Heart right ventricle (tissue), 16 donors: ENCODE measurements around the gene STK39. TPM values are rescaled to one million over a fixed set of nuclear protein-coding genes. Genes with fewer than 3 reads are reported as not detected.
A peak's percentile ranks its signal among the peaks of the same experiment; 100 is the strongest.

Experiments
- ATAC-seq, 8 donors: fragments of 200-7000 bp; cut with Tn5 transposase; one replicate each; pipeline ENCODE4 v1.9.1; 2020; ENCODE audit warnings: mild to moderate bottlenecking in 8 of 8, moderate library complexity in 8 of 8, moderate number of reproducible peaks in 1 of 8
- DNase-seq, 2 donors: peaks; one replicate each; pipeline ENCODE4 v3.0.0-alpha.2; 2020
- H3K27ac ChIP-seq, 10 donors: fragments of 200-600 bp; sonication (generic) in 2 of 10; one replicate each; pipeline versions ENCODE4 v1.5.0 to v1.8.0; 2020 to 2022; ENCODE audit warnings: mild to moderate bottlenecking in 3 of 10
- H3K27me3 ChIP-seq, 7 donors: fragments of 200-600 bp; one replicate each; pipeline ENCODE4 v1.8.0; 2021 to 2022; ENCODE audit warnings: mild to moderate bottlenecking in 2 of 7
- H3K36me3 ChIP-seq, 9 donors: fragments of 200-600 bp; sonication (generic) in 1 of 9; one replicate each; pipeline versions ENCODE4 v1.5.0 to v1.8.0; 2020 to 2022; ENCODE audit warnings: mild to moderate bottlenecking in 2 of 9
- H3K4me1 ChIP-seq, 9 donors: fragments of 200-600 bp; sonication (generic) in 1 of 9; one replicate each; pipeline versions ENCODE4 v1.5.0 to v1.8.0; 2020 to 2022; ENCODE audit warnings: mild to moderate bottlenecking in 4 of 9
- H3K4me3 ChIP-seq, 10 donors: fragments of 200-600 bp; sonication (generic) in 2 of 10; one replicate each; pipeline versions ENCODE4 v1.5.0 to v1.8.0; 2020 to 2022; ENCODE audit warnings: mild to moderate bottlenecking in 7 of 10, moderate library complexity in 2 of 10
- H3K9me3 ChIP-seq, 11 donors: fragments of 200-600 bp in 10 of 11; sonication (generic) in 2 of 11; one replicate each; pipeline versions ENCODE4 v1.5.0 to v1.8.0; 2013 to 2022; ENCODE audit warnings: mild to moderate bottlenecking in 2 of 11, control low read depth in 1 of 11, moderate library complexity in 1 of 11
- whole genome bisulfite sequencing, 2 donors: extraction: QIAGEN DNeasy Blood & Tissue Kit; methylation state at CpG; one replicate each; pipeline ENCODE4 v1.1.7; 2013; ENCODE audit warnings: inconsistent platforms in 1 of 2; 5-methylcytosine and 5-hydroxymethylcytosine counted together
- intact Hi-C, 10 donors: fragments of 100-400 bp; cut with DNase I; formaldehyde crosslinking; loops; one replicate each; pipeline versions ENCODE4 v1.11.1 to v1.14.2; 2022
- polyA plus RNA-seq, 2 donors: library from polyadenylated mRNA; stranded (reverse); fragments of 200-250 nt; gene quantifications; one replicate each; pipeline ENCODE4 v1.2.3, GENCODE V29; 2013
- total RNA-seq, 10 donors: library from RNA; stranded (reverse); fragmentation: NEBNext Ultra II Directional in 3 of 10; extraction: Animal tissue kit (Norgen Biotek cat#: 25700) in 3 of 10; gene quantifications; one replicate each; pipeline versions ENCODE4 v1.2.1 to v1.2.4, GENCODE V29; 2021 to 2023
- TF ChIP-seq, protein P1 (sequence below), 9 donors: fragments of 200-600 bp; sonication (generic) in 2 of 9; IDR thresholded peaks; one replicate each; pipeline versions ENCODE4 v1.5.0 to v1.8.0; 2021 to 2022; ENCODE audit warnings: antibody characterized with exemption in 9 of 9, mild to moderate bottlenecking in 5 of 9, moderate library complexity in 1 of 9
- donor health status: Arrhythmogenic right ventricular cardiomyopathy.
- donor health status: ischemic (EF 13 %, LVEDD 7.1; RV severe dilation, severe dysfunction).
- donor health status: healthy with polysubstance abuse.
- donor health status: DM: no; HTN: yes; CAD: no.
- donor health status: DM: no; HTN: no; CAD: no.
- donor health status: ischemic (EF 25% LVEDD 6.9; RV normal size, moderate dysfunction).
- donor health status: ischemic (EF 25% LVEDD 5.7; RV mildly dilated, moderate dysfunction).
- donor health status: healthy.
- donor health status: DM: yes; HTN: yes; CAD: no.
- donor health status: Ischemic cardiomyopathy.
- donor health status: ischemic (EF 35%, LVEDD 5.7; RV mildly dilated, moderate dysfunction).
- donor health status: nonischemic (EF 11% LVEDD 7.7; RV severe dilation, severe dysfunction).
- donor health status: DM: yes; HTN: yes; CAD: no.
- donor health status: PGD.
- donor health status: ischemic (EF 29% LVEDD 5.4; RV normal size, mild dysfunction).
- donor health status: nonischemic (EF 23%, LVEDD 6.1; RV moderate dilation, normal function).

Gene STK39
- total and polyA plus RNA-seq, 12 donors, result 15.2 to 35.5 (median 19.6) TPM

DNA sequence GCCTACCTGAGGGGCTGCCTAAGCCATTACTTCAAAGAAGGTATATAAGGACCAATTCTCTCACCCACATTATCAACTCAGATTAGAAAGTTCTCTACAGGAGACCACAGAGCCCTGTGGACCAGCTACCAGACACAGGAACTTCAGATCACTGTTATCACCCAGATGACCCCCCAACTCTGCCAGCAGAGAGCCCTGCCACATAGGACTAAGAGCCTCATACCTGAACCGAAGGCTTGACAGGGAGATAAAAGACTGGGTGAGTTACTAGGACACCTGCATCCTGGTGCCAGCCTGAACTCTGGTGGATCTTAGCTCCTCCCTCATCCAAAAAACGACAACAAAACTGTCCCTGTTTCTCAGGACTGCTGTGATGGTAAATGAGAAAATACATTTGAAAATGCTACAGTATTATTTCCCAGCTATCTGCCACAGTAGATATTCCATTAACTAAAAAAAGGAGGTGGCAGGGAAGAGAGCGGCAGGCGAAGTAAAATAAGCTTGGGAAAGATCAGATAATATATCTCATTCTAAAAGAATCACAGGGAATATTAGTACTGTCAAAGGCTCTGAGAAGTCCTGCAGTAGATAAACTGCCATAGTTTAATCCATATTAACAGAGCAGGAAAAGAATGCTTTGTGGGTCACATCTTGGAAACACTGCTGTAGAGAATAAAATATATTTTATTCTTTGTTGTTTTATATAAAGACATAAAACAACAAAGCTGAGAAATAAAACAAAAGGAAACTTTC is 79.7 kb downstream of the STK39 start:
- Histone ChIP-seq H3K9me3 (no peaks in the 10 kb centered on the region), H3K27me3 (no peaks in the 10 kb centered on the region), H3K27ac (peak overlapping the region in 1 of 10 donors; percentile 17), H3K4me3 (no peak overlapping the region), H3K36me3 (peaks cover 0 to 16% (median 0%) of the 10 kb centered on the region in 9 donors), H3K4me1 (peaks cover 0 to 48% (median 26%) of the 10 kb centered on the region in 9 donors)
- 71 to 83% methylated on average over 4 of the region's 4 CpGs for WGBS, 2 donors
- DNase-seq, result no peak
- TF ChIP-seq, protein P1, sequence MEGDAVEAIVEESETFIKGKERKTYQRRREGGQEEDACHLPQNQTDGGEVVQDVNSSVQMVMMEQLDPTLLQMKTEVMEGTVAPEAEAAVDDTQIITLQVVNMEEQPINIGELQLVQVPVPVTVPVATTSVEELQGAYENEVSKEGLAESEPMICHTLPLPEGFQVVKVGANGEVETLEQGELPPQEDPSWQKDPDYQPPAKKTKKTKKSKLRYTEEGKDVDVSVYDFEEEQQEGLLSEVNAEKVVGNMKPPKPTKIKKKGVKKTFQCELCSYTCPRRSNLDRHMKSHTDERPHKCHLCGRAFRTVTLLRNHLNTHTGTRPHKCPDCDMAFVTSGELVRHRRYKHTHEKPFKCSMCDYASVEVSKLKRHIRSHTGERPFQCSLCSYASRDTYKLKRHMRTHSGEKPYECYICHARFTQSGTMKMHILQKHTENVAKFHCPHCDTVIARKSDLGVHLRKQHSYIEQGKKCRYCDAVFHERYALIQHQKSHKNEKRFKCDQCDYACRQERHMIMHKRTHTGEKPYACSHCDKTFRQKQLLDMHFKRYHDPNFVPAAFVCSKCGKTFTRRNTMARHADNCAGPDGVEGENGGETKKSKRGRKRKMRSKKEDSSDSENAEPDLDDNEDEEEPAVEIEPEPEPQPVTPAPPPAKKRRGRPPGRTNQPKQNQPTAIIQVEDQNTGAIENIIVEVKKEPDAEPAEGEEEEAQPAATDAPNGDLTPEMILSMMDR (IDR thresholded peaks at IDR 0.05), result no peak
- ATAC-seq, result no peak
- intact Hi-C loops, result no loop called here

DNA sequence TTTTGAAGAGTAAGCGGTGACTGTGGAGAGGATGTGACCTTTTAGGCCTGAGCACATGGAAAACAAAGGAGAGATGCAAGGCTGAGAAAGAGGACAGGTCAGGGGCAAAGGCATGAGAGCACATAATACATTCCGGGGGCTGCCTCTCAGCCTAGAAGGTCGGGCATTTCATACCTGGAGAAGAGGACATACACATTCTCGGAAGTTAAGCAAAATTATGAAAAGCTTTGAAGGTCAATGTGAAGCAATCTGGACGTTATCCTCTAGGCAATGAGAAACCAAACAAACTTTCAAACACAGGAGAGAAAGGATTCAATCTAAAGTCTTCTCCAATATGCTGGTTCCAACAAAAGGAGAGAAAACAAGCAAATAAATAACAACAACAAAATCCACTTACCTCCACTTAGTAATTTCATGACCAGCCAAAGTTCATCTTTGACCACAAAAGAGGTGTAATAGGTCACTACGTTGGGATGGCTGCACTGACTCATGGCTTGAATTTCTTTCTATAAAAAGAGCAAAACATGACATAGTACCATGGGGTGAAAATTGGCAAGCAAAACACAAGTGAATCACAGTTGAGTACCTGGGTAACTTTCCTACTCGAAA is 80.4 kb downstream of the STK39 start:
- Histone ChIP-seq H3K27ac (peak overlapping the region in 3 of 10 donors; percentile 24 to 52 (median 44)), H3K36me3 (peaks cover 0 to 23% (median 0%) of the 10 kb centered on the region in 9 donors), H3K27me3 (no peaks in the 10 kb centered on the region), H3K4me3 (no peak overlapping the region), H3K9me3 (no peaks in the 10 kb centered on the region), H3K4me1 (peaks cover 0 to 43% (median 23%) of the 10 kb centered on the region in 9 donors)
- intact Hi-C loops, result no loop called here
- TF ChIP-seq, protein P1 (IDR thresholded peaks at IDR 0.05), result no peak
- 71 to 77% methylated on average over 7 of the region's 7 CpGs for WGBS, 2 donors
- peak in 4 of 8 donors; percentile 31 to 64 (median 50) for ATAC-seq
- DNase-seq, result no peak

DNA sequence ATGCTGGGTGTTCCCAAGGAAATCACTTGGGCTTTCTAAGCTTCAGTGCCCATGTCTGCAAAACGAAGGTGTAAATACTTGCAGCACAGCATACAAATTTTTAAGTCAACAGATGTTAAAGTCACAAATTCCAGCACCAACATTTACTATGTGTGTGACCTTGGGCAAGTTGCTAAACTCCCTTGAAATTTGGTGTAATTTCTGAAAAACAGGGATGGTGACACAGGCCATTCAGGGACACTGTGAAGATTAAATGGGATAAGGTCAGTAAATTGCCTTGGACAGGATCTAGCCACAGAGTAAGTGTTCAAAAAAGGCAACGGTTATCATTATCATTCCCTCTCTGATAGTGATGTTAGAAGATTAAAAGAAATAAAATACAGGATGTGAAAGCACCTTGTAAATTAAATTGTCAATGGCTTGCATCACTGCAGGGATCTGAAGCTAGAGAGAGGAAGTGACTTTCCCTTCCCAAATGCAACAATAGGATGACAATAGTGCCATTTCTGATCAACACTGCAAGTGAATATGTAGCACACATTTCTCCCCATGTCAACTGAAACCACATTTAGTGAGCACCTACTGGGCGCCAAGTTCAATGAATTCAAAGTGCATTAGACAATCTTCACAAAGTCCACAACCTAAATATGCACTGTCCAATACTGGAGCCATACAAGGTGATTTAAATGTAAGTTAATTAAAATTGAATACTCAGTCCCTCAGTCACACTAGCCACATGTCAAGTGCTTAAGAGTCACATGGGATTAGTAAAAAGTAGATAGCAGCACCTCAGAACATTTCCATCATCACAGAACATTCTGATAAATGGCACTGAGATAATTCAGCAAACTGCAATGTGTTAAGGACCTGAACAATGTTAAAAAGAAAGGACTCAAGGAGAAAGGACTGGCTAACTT is 81.2 kb downstream of the STK39 start:
- H3K4me1 ChIP-seq, result peaks cover 0 to 40% (median 21%) of the 10 kb centered on the region in 9 donors
- intact Hi-C loops, result no loop called here
- no peaks in the 10 kb centered on the region for H3K9me3 ChIP-seq
- DNase-seq (no peak), ATAC-seq (peak in 4 of 8 donors; percentile 13 to 49 (median 29))
- no peaks in the 10 kb centered on the region for H3K27me3 ChIP-seq
- TF ChIP-seq, protein P1 (IDR thresholded peaks at IDR 0.05), result no peak
- WGBS, 2 donors, result 59 to 64% methylated on average over 3 of the region's 3 CpGs
- H3K27ac ChIP-seq, result peak overlapping the region in 5 of 10 donors; percentile 27 to 52 (median 39)
- H3K36me3 ChIP-seq, result peaks cover 0 to 26% (median 0%) of the 10 kb centered on the region in 9 donors
- no peak overlapping the region for H3K4me3 ChIP-seq

DNA sequence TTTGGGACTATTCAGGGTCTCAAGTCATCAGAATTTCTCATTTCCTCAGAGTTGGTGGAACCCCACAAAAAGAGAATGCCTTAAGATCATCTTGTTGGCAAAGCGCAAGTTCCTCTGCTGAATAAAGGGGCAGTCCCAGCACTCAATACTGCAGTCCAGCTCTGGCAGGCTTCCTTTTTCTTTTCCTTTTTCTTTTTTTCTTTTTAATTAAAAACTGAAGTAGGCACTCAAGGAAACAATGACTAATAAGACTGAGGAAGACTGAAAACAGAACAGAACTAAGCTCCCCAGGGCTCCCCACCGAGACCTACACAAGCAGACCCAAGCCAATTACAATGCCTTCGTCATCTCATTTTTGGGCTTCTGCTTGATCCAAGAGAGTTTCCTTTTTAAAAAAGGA is 82.0 kb downstream of the STK39 start:
- Histone ChIP-seq H3K36me3 (peaks cover 0 to 26% (median 0%) of the 10 kb centered on the region in 9 donors), H3K9me3 (no peaks in the 10 kb centered on the region), H3K27ac (peak overlapping the region in 4 of 10 donors; percentile 10 to 49 (median 25)), H3K4me3 (no peak overlapping the region), H3K4me1 (peaks cover 0 to 40% (median 17%) of the 10 kb centered on the region in 9 donors), H3K27me3 (no peaks in the 10 kb centered on the region)
- TF ChIP-seq, protein P1 (IDR thresholded peaks at IDR 0.05), result no peak
- 53% methylated on average over 3 of the region's 3 CpGs for WGBS, 2 donors
- peak in 6 of 8 donors; percentile 40 to 67 (median 56) for ATAC-seq
- DNase-seq, result no peak
- intact Hi-C loops, result no loop called here
